Nephron (organoid): ENCODE results near the gene SLC25A20.

Source experiments
- H3K27ac Mint-ChIP-seq, 3 experiments: 2 replicates each; pipeline ENCODE4 v1.8.0; 2020; ENCODE audit warnings: mixed read lengths in 3 of 3, mild to moderate bottlenecking in 2 of 3, moderate library complexity in 1 of 3
- H3K27me3 Mint-ChIP-seq: 2 replicates; pipeline ENCODE4 v1.8.0; 2021; ENCODE audit warnings: low read depth, mild to moderate bottlenecking, moderate library complexity, mixed read lengths
- H3K36me3 Mint-ChIP-seq: 2 replicates; pipeline ENCODE4 v1.8.0; 2020; ENCODE audit warnings: low read depth, mixed read lengths
- H3K4me1 Mint-ChIP-seq: 2 replicates; pipeline ENCODE4 v1.8.0; 2020; ENCODE audit warnings: mixed read lengths
- H3K4me3 Mint-ChIP-seq, 3 experiments: 2 replicates each; pipeline ENCODE4 v1.8.0; 2020; ENCODE audit warnings: mild to moderate bottlenecking in 3 of 3, mixed read lengths in 3 of 3, moderate library complexity in 2 of 3
- H3K9me3 Mint-ChIP-seq: 2 replicates; pipeline ENCODE4 v1.8.0; 2020; ENCODE audit warnings: mixed read lengths
- TF ChIP-seq, protein P1 (sequence below), 3 experiments: fragments of 200-600 bp; sonication (generic); IDR thresholded peaks; one replicate each; pipeline ENCODE4 v1.5.0; 2021; ENCODE audit warnings: antibody characterized with exemption in 3 of 3; ENCODE audit not compliant: unreplicated experiment in 3 of 3

Gene SLC25A20

DNA sequence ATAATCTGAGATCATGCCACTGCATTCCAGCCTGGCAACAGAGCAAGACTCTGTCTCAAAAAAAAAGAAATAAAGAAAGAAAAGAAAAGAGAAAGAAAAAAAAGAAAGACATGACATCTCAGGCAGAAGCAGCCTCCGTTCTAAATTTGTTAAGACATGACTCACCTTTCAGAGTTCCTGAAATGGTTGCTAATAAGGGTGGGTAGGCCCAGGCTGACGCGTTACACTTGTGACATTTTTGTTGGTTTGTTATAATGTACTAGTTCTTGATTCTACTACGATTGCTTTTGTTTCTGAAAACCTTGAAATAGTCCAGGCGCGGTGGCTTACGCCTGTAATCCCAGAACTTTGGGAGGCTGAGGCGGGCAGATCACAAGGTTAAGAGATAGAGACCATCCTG, 21.0 kb downstream of the SLC25A20 start:
- Mint-ChIP-seq H3K27ac (no peak overlapping the region), H3K36me3 (peaks cover 4% of the 10 kb centered on the region), H3K27me3 (no peaks in the 10 kb centered on the region)

DNA sequence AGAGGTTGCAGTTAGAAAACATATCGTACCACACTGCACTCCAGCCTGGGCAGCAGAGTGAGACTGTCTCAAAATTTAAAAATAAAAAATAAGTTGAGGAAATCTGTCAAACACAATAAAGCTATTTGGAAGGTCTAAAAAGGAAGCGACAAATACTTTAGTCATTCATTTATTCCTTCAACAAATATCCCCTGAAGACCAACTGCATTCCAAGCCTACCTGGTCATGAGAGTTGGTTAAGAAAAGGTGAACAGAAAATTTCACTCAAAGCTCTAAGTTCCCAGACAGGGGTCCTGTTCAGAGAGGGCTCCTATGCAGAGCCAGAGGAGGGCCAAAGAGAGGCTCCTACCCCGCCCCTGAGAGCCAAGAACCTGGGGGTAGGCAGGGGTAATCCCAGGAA, 35.6 kb downstream of the SLC25A20 start:
- no peaks in the 10 kb centered on the region for H3K4me1 Mint-ChIP-seq
- H3K36me3 Mint-ChIP-seq = peaks cover 9% of the 10 kb centered on the region
- H3K9me3 Mint-ChIP-seq = no peaks in the 10 kb centered on the region
- H3K4me3 Mint-ChIP-seq = no peak overlapping the region
- H3K27ac Mint-ChIP-seq = no peak overlapping the region
- no peaks in the 10 kb centered on the region for H3K27me3 Mint-ChIP-seq
- TF ChIP-seq, protein P1, sequence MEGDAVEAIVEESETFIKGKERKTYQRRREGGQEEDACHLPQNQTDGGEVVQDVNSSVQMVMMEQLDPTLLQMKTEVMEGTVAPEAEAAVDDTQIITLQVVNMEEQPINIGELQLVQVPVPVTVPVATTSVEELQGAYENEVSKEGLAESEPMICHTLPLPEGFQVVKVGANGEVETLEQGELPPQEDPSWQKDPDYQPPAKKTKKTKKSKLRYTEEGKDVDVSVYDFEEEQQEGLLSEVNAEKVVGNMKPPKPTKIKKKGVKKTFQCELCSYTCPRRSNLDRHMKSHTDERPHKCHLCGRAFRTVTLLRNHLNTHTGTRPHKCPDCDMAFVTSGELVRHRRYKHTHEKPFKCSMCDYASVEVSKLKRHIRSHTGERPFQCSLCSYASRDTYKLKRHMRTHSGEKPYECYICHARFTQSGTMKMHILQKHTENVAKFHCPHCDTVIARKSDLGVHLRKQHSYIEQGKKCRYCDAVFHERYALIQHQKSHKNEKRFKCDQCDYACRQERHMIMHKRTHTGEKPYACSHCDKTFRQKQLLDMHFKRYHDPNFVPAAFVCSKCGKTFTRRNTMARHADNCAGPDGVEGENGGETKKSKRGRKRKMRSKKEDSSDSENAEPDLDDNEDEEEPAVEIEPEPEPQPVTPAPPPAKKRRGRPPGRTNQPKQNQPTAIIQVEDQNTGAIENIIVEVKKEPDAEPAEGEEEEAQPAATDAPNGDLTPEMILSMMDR (IDR thresholded peaks at IDR 0.05; ENCODE audit: unreplicated experiment in 3 of 3) = no peak

More for the DNA sequence above, 21.0 kb downstream of the SLC25A20 start:
- TF ChIP-seq, protein P1 (IDR thresholded peaks at IDR 0.05; ENCODE audit: unreplicated experiment in 3 of 3) = no peak
- Mint-ChIP-seq H3K4me1 (no peaks in the 10 kb centered on the region), H3K4me3 (no peak overlapping the region), H3K9me3 (no peaks in the 10 kb centered on the region)

DNA sequence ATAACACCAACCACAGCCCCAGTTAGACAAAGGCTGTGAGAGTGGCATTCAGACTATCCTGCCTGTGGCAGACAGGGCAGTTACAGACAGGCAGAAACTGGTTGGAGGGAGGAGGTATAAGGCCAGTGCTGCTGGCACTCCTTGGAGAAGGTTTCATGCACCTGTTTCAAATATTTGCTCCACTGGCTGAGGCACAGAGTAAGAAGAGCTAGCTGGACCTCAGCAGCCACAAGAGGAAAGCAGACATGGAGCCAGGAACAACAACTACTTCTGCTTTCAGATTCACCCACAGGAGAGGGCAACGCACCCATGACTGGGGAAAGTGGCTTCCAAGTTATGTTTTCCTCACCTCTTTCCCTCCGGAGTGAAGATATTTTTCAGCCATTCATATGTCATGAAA, 39.5 kb downstream of the SLC25A20 start:
- H3K27ac Mint-ChIP-seq = no peak overlapping the region
- no peaks in the 10 kb centered on the region for H3K9me3 Mint-ChIP-seq
- TF ChIP-seq, protein P1 (IDR thresholded peaks at IDR 0.05; ENCODE audit: unreplicated experiment in 3 of 3) = no peak
- peaks cover 4% of the 10 kb centered on the region for H3K27me3 Mint-ChIP-seq
- peaks cover 17% of the 10 kb centered on the region for H3K4me1 Mint-ChIP-seq
- H3K4me3 Mint-ChIP-seq = no peak overlapping the region
- peaks cover 6% of the 10 kb centered on the region for H3K36me3 Mint-ChIP-seq

DNA sequence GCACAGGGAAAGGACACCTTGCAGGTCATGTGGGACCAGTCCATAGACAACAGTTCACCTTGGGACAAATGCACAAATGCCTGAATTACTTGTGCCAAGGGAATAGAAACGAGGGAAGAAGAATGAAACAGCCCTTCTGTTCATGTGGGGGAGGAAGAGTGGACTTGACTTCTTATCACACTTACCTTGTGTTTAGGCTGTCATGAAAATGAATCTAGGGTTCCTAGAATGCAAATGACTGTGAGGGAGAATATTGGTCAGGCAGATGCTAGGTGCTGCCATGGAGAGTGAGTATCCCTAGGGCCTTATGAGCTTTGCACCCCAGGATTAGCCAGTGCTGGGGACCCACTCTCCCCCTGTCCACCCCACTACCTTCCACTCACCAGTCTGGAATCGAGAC, 40.0 kb downstream of the SLC25A20 start:
- H3K4me1 Mint-ChIP-seq = peaks cover 22% of the 10 kb centered on the region
- H3K4me3 Mint-ChIP-seq = no peak overlapping the region
- peaks cover 6% of the 10 kb centered on the region for H3K36me3 Mint-ChIP-seq
- TF ChIP-seq, protein P1 (IDR thresholded peaks at IDR 0.05; ENCODE audit: unreplicated experiment in 3 of 3) = no peak
- peaks cover 4% of the 10 kb centered on the region for H3K27me3 Mint-ChIP-seq
- H3K27ac Mint-ChIP-seq = no peak overlapping the region
- H3K9me3 Mint-ChIP-seq = no peaks in the 10 kb centered on the region

DNA sequence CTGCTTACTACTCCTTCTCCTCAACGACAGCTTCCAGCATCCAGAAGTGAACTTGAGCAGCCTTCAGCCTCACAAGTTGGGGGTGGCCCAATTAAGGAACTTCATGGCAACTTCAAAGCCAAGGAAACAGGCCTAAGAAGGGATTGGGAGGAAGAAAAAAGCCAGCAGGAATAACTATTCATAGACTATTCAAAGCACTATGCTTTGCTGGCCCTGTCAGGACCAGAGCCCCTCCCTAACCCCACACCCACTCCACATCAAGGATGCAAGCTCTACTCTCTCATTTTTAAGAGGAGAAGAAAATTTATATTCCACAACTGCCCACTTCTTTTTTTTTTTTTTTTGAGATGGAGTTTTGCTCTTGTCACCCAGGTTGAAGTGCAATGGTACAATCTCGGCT, 41.0 kb downstream of the SLC25A20 start:
- peaks cover 6% of the 10 kb centered on the region for H3K36me3 Mint-ChIP-seq
- H3K4me1 Mint-ChIP-seq = peaks cover 23% of the 10 kb centered on the region
- no peak overlapping the region for H3K4me3 Mint-ChIP-seq
- TF ChIP-seq, protein P1 (IDR thresholded peaks at IDR 0.05; ENCODE audit: unreplicated experiment in 3 of 3) = no peak
- H3K27ac Mint-ChIP-seq = peak overlapping the region in 2 of 3 experiments; percentile 13 to 88
- H3K9me3 Mint-ChIP-seq = no peaks in the 10 kb centered on the region
- peaks cover 4% of the 10 kb centered on the region for H3K27me3 Mint-ChIP-seq

DNA sequence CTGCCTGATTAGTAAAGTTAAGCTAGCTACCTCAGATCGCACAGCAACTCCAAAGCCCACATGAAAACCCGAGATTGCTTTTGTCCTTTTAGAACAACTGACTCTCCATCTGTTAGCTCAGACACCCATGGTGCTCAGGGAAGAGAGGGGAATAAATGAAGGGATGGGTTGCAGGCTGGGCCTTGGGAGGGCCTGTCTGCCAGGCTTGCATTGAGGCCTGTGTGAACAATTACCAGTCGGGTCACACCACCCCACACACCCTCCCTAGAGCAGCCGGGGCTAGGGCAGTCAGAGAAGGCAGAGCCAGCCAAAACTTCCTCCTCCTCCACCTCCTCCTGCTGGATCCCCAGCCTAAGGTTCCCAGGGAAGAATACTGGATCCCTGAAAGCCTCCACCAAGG, 42.2 kb downstream of the SLC25A20 start:
- peak overlapping the region; percentile 72 to 88 (median 79) for H3K27ac Mint-ChIP-seq
- peaks cover 26% of the 10 kb centered on the region for H3K4me1 Mint-ChIP-seq
- peaks cover 4% of the 10 kb centered on the region for H3K27me3 Mint-ChIP-seq

More for the DNA sequence above, 42.2 kb downstream of the SLC25A20 start:
- Mint-ChIP-seq H3K4me3 (no peak overlapping the region), H3K36me3 (peaks cover 6% of the 10 kb centered on the region), H3K9me3 (no peaks in the 10 kb centered on the region)
- TF ChIP-seq, protein P1 (IDR thresholded peaks at IDR 0.05; ENCODE audit: unreplicated experiment in 3 of 3) = peak in 1 of 3 experiments; percentile 3
